ENCODE results near the gene PARPBP. TPM values are rescaled to one million over a fixed set of nuclear protein-coding genes. Genes with fewer than 3 reads are reported as not detected.
A peak's percentile ranks its signal among the peaks of the same experiment; 100 is the strongest.

The PARPBP gene
- total and polyA plus RNA-seq, 2 of the 13 experiments (the other 11 are each of a cell fraction or from before 2014, with no cell fraction given), result 6.7 to 28.4 TPM

- TF ChIP-seq JUN (CRISPR knock-in tag; IDR thresholded peaks at IDR 0.05), result no peak
- no peak for TF ChIP-seq ZMAT3 (CRISPR knock-in tag; conservative IDR thresholded peaks at IDR 0.05)
- no peak for TF ChIP-seq PAF1 (CRISPR knock-in tag; IDR thresholded peaks at IDR 0.05)
- no peak for TF ChIP-seq MIER3 (CRISPR knock-in tag; IDR thresholded peaks at IDR 0.05; ENCODE audit: borderline replicate concordance)
- no peak for TF ChIP-seq SATB2 (CRISPR knock-in tag; IDR thresholded peaks at IDR 0.05)
- TF ChIP-seq ZNF644 (CRISPR knock-in tag; IDR thresholded peaks at IDR 0.05; ENCODE audit: low read depth), result 0 out of 2 replicates have a peak, but pooled peaks have one; percentile 46
- TF ChIP-seq STAG1 (CRISPR knock-in tag; IDR thresholded peaks at IDR 0.05), result peak; percentile 66
- no peak for TF ChIP-seq PRDM4 (CRISPR knock-in tag; IDR thresholded peaks at IDR 0.05; ENCODE audit: borderline replicate concordance)
- no peak for TF ChIP-seq ZNF432 (CRISPR knock-in tag; IDR thresholded peaks at IDR 0.05; ENCODE audit: borderline replicate concordance)
- no peak for TF ChIP-seq XBP1 (CRISPR knock-in tag; IDR thresholded peaks at IDR 0.05)
- no peak for TF ChIP-seq SRSF9 (IDR thresholded peaks at IDR 0.05; ENCODE audit: borderline replicate concordance, insufficient read depth, low read depth, low read length, poor library complexity, severe bottlenecking)
Measured at GRCh38 chr12:102169922-102170621, 50.1 kb downstream of the PARPBP start (continued).

GRCh38 chr12:102171951-102172350, 52.0 kb downstream of the PARPBP start:
- no TSS peak for BruUV-seq (replicated peaks)
- Histone ChIP-seq H2AFZ (ENCODE audit: low read length) (no peak overlapping the region), H3K9ac (ENCODE audit: insufficient read depth, low read depth, low read length) (no peak overlapping the region), H3K4me1 (ENCODE audit: insufficient read depth, low read length) (no peaks in the 10 kb centered on the region), H3K4me2 (ENCODE audit: low read depth, low read length) (no peak overlapping the region), H3K36me3 (replicated peaks in 1 of 2; ENCODE audit: control insufficient read depth in 1 of 2, insufficient read depth in 2 of 2, low read length in 2 of 2) (no peaks in the 10 kb centered on the region; a peak in 1 of 5 replicates), H3K4me3 (replicated peaks in 1 of 3; ENCODE audit: insufficient read depth in 1 of 3, low read depth in 2 of 3, low read length in 3 of 3) (no peak overlapping the region), H4K20me1 (ENCODE audit: insufficient read depth, low read length) (no peaks in the 10 kb centered on the region), H3K79me2 (ENCODE audit: insufficient read depth, low read length) (no peaks in the 10 kb centered on the region), H3K27ac (ENCODE audit: extremely low read length, insufficient read depth, low read length) (no peak overlapping the region), H3K27me3 (ENCODE audit: control insufficient read depth in 1 of 2, insufficient read depth in 2 of 2, low read length in 2 of 2) (no peaks in the 10 kb centered on the region), H3K9me3 (ENCODE audit: low read length) (no peaks in the 10 kb centered on the region)
- ATAC-seq (no peak), DNase-seq (ENCODE audit: low spot score) (no peak), FAIRE-seq (no peak)
- CTCF ChIA-PET (ENCODE audit: low intra/inter-chr PET ratio, low total read pairs), result no interaction called here
- POLR2A ChIA-PET, result no interaction called here
- in situ Hi-C loops (cut with HindIII; ENCODE audit: extremely low pct_ligation_motif_present, low pct_unique_long_range_greater_than_20kb) (no loop called here), intact Hi-C loops (cut with micrococcal nuclease; ENCODE audit: unreplicated experiment) (loop anchor here (2.0 kb wide), 1 partner anchor 233 kb away; no protein-coding TSS in a partner anchor)
- TF ChIP-seq RARA (CRISPR knock-in tag; IDR thresholded peaks at IDR 0.05) (no peak), AFF4 (CRISPR knock-in tag; IDR thresholded peaks at IDR 0.05) (no peak), ZGPAT (CRISPR knock-in tag; IDR thresholded peaks at IDR 0.05) (no peak), ZNF747 (CRISPR knock-in tag; IDR thresholded peaks at IDR 0.05; ENCODE audit: borderline replicate concordance) (no peak), NR2F1 (CRISPR knock-in tag; IDR thresholded peaks at IDR 0.05) (no peak), ZMAT3 (CRISPR knock-in tag; conservative IDR thresholded peaks at IDR 0.05) (no peak)
